HEK293 (cell line): Measurements from ENCODE around the gene SYNJ2BP.

Source experiments
- CTCF ChIA-PET: fragments of 350-600 bp; formaldehyde crosslinking; extraction: SDS; loops from one replicate; lab custom pipeline; 2021; ENCODE audit warnings: antibody characterized with exemption; lab: Yijun Ruan, JAX
- POLR2A ChIA-PET: fragments of 300-600 bp; formaldehyde crosslinking; extraction: SDS; loops from one replicate; lab custom pipeline; 2020; ENCODE audit warnings: antibody characterized with exemption, inconsistent platforms; lab: Yijun Ruan, JAX
- H3K27ac ChIP-seq: fragments of 200-500 bp; sonication (Bioruptor generic); 2 replicates; pipeline ENCODE4 v1.5.1; 2014; ENCODE audit warnings: low read depth, low read length, control low read depth, inconsistent platforms; ENCODE audit errors: extremely low read depth
- H3K36me3 ChIP-seq, 2 experiments: fragments of 200-500 bp in 1 of 2; sonication (Bioruptor generic) in 1 of 2; 1 replicate in 1 of 2; 2 replicates in 1 of 2; pipeline ENCODE4 v1.5.1; 2014 to 2017; ENCODE audit warnings: inconsistent platforms in 2 of 2, low read length in 2 of 2; ENCODE audit not compliant: control insufficient read depth in 2 of 2, insufficient read depth in 1 of 2
- H3K4me1 ChIP-seq: fragments of 200-500 bp; sonication (Bioruptor generic); 2 replicates; pipeline ENCODE4 v1.5.1; 2014; ENCODE audit warnings: mild to moderate bottlenecking, low read length, inconsistent platforms; ENCODE audit not compliant: control insufficient read depth, insufficient read depth
- H3K4me3 ChIP-seq: 2 replicates; pipeline ENCODE4 v1.5.1; 2011; ENCODE audit warnings: low read depth, mild to moderate bottlenecking, control low read depth, low read length, moderate library complexity
- H3K9me3 ChIP-seq: fragments of 200-500 bp; sonication (Bioruptor generic); 2 replicates; pipeline ENCODE4 v1.5.1; 2014; ENCODE audit warnings: low read depth, low read length, inconsistent platforms; ENCODE audit not compliant: control insufficient read depth, insufficient read depth
- GLIS1 ChIP-seq: fragments of 450-650 bp; formaldehyde crosslinking; IDR thresholded peaks from 2 replicates; pipeline ENCODE4 v1.5.1; 2016; ENCODE audit warnings: missing biosample characterization, missing genetic modification characterization
- KLF7 ChIP-seq: fragments of 450-650 bp; formaldehyde crosslinking; IDR thresholded peaks from 2 replicates; pipeline ENCODE4 v1.5.1; 2016; ENCODE audit warnings: missing biosample characterization, missing genetic modification characterization, borderline replicate concordance
- KLF8 ChIP-seq: fragments of 450-650 bp; formaldehyde crosslinking; IDR thresholded peaks from 2 replicates; pipeline ENCODE4 v1.5.1; 2016; ENCODE audit warnings: missing biosample characterization, missing genetic modification characterization
- MEIS1 ChIP-seq: sonication (generic); formaldehyde crosslinking; IDR thresholded peaks from 2 replicates; pipeline ENCODE4 v1.8.1; 2022; ENCODE audit warnings: missing genetic modification reagents, mild to moderate bottlenecking, borderline replicate concordance
- SETDB1 ChIP-seq: IDR thresholded peaks from one replicate; pipeline ENCODE4 v1.6.1; 2017; ENCODE audit warnings: mild to moderate bottlenecking, low read length, moderate library complexity, mixed read lengths; ENCODE audit not compliant: insufficient read length
- TRIM28 ChIP-seq: IDR thresholded peaks from 2 replicates; pipeline ENCODE4 v1.6.1; 2011; ENCODE audit warnings: low read length, control low read depth, borderline replicate concordance
- ZBTB20 ChIP-seq: fragments of 450-650 bp; formaldehyde crosslinking; IDR thresholded peaks from 2 replicates; pipeline ENCODE4 v1.5.1; 2016; ENCODE audit warnings: missing biosample characterization, missing genetic modification characterization
- ZNF221 ChIP-seq: fragments of 450-650 bp; formaldehyde crosslinking; IDR thresholded peaks from 2 replicates; pipeline ENCODE4 v1.5.1; 2017; ENCODE audit warnings: missing biosample characterization, missing genetic modification characterization, borderline replicate concordance
- ZNF248 ChIP-seq: fragments of 450-650 bp; formaldehyde crosslinking; IDR thresholded peaks from 2 replicates; pipeline ENCODE4 v1.5.1; 2017; ENCODE audit warnings: missing biosample characterization, missing genetic modification characterization
- ZNF426 ChIP-seq: fragments of 450-650 bp; formaldehyde crosslinking; IDR thresholded peaks from 2 replicates; pipeline ENCODE4 v1.5.1; 2017; ENCODE audit warnings: missing biosample characterization, missing genetic modification characterization, mild to moderate bottlenecking, inconsistent platforms, moderate library complexity
- ZNF510 ChIP-seq: fragments of 450-650 bp; formaldehyde crosslinking; IDR thresholded peaks from 2 replicates; pipeline ENCODE4 v1.5.1; 2018; ENCODE audit warnings: mild to moderate bottlenecking, missing genetic modification characterization, missing biosample characterization; ENCODE audit not compliant: insufficient replicate concordance
- ZNF529 ChIP-seq: fragments of 450-650 bp; formaldehyde crosslinking; IDR thresholded peaks from 2 replicates; pipeline ENCODE4 v1.5.1; 2017; ENCODE audit warnings: missing genetic modification characterization, missing biosample characterization; ENCODE audit not compliant: insufficient replicate concordance
- ZNF530 ChIP-seq: fragments of 450-650 bp; formaldehyde crosslinking; IDR thresholded peaks from 2 replicates; pipeline ENCODE4 v1.5.1; 2016; ENCODE audit warnings: low read depth, missing biosample characterization, missing genetic modification characterization
- ZNF626 ChIP-seq: fragments of 450-650 bp; sonication (Bioruptor Pico); formaldehyde crosslinking; IDR thresholded peaks from 2 replicates; pipeline ENCODE4 v1.5.1; 2018; ENCODE audit warnings: missing biosample characterization, missing genetic modification characterization, inconsistent platforms
- ZNF670 ChIP-seq: fragments of 450-650 bp; formaldehyde crosslinking; IDR thresholded peaks from 2 replicates; pipeline ENCODE4 v1.5.1; 2016; ENCODE audit warnings: missing biosample characterization, missing genetic modification characterization, low read depth
- TF ChIP-seq, protein P1 (sequence below): fragments of 450-650 bp; formaldehyde crosslinking; IDR thresholded peaks from 2 replicates; pipeline ENCODE4 v1.5.1; 2016; ENCODE audit warnings: missing biosample characterization, missing genetic modification characterization

Gene SYNJ2BP

DNA sequence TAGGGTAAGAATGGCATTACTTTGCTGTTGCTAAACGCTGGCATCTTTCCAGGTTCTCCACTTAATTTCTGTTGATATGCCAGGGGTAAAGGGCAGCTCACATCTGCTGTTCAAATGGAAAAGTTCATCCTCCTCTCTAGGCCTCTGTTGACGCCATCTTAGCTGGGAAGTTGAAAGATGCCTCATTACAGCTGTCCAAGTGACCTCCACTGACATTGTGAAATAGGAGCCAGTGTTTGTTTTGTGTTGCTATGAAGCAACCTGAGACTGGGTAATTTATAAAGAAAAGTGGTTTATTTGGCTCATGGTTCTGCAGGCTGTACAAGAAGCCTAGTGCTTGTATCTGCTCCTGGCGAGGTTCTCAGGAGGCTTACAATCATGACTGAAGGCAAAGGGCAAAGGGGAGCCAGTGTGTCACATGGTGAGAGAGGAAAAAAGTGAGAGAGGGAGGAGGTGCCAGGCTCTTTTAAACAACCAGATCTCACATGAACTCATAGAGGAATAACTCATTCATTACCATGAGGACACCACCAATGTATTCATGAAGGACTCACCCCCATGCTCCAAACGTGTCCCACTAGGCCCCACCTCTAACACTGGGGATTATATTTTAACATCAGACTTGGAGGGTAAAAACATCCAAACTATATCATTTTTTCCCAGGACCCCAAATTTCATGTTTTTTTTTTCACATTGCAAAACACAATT is 31.9 kb upstream of the SYNJ2BP start:
- ChIA-PET CTCF (no interaction called here), POLR2A (no interaction called here)
- Histone ChIP-seq H3K4me3 (no peak overlapping the region), H3K36me3 (no peaks in the 10 kb centered on the region), H3K4me1 (no peaks in the 10 kb centered on the region), H3K9me3 (no peaks in the 10 kb centered on the region)
- TF ChIP-seq SETDB1 (peak; percentile 24), KLF8 (tag by site-specific recombination) (no peak)
- TF ChIP-seq, all 188 proteins: peak for 1
- H3K27ac ChIP-seq: no peak overlapping the region

- no peak overlapping the region for H3K27ac ChIP-seq
- no peaks in the 10 kb centered on the region for H3K9me3 ChIP-seq
- no peaks in the 10 kb centered on the region for H3K36me3 ChIP-seq
- no peak overlapping the region for H3K4me3 ChIP-seq
- CTCF ChIA-PET: no interaction called here
- POLR2A ChIA-PET: no interaction called here
- no peaks in the 10 kb centered on the region for H3K4me1 ChIP-seq
- TF ChIP-seq ZNF248 (no peak), ZBTB20 (tag by site-specific recombination) (no peak), ZNF221 (tag by site-specific recombination) (no peak), ZNF626 (tag by site-specific recombination) (peak; percentile 45; the same call in 1 of the 2 replicates), ZNF530 (tag by site-specific recombination) (no peak), ZNF426 (tag by site-specific recombination) (no peak), TRIM28 (peak; percentile 62; the same call in 1 of the 2 replicates), ZNF670 (tag by site-specific recombination) (no peak), GLIS1 (no peak), ZNF529 (tag by site-specific recombination) (no peak), SETDB1 (peak; percentile 91), KLF7 (tag by site-specific recombination) (no peak), MEIS1 (CRISPR knock-in tag) (no peak), ZNF510 (tag by site-specific recombination) (no peak)
- TF ChIP-seq, protein P1, sequence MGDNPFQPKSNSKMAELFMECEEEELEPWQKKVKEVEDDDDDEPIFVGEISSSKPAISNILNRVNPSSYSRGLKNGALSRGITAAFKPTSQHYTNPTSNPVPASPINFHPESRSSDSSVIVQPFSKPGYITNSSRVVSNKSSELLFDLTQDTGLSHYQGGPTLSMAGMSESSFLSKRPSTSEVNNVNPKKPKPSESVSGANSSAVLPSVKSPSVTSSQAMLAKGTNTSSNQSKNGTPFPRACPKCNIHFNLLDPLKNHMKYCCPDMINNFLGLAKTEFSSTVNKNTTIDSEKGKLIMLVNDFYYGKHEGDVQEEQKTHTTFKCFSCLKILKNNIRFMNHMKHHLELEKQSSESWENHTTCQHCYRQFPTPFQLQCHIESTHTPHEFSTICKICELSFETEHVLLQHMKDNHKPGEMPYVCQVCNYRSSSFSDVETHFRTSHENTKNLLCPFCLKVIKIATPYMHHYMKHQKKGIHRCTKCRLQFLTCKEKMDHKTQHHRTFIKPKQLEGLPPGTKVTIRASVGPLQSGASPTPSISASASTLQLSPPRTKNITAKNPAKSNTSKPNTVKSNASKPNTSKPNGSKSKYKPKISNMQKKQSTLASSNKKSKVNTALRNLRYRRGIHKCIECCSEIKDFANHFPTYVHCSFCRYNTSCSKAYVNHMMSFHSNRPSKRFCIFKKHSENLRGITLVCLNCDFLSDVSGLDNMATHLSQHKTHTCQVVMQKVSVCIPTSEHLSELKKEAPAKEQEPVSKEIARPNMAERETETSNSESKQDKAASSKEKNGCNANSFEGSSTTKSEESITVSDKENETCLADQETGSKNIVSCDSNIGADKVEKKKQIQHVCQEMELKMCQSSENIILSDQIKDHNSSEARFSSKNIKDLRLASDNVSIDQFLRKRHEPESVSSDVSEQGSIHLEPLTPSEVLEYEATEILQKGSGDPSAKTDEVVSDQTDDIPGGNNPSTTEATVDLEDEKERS (tag by site-specific recombination): peak; percentile 64; the same call in 1 of the 2 replicates
These were observed 25.9 kb upstream of the SYNJ2BP start for GRCh38 chr14:70442750-70443149.

DNA sequence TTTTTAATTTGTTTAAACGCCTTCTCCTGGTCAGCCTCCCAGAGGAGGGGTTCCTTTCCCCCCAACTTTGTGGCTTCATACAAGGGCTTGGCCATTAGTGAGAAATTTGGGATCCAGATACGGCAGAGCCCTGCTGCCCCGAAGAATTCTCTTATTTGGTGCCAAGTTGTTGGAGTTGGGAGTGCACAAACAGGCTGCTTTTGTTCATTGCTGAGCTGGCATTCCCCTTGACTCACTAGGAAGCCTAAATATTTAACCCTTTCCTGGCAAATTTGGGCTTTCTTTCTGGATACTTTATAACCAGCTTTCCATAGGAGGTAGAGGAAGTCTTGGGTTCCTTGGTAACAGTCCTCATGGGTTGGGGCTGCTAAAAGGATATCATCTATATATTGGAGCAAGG is 24.8 kb upstream of the SYNJ2BP start:
- H3K9me3 ChIP-seq: no peaks in the 10 kb centered on the region
- ChIA-PET POLR2A (no interaction called here), CTCF (no interaction called here)

More for the DNA sequence above, 24.8 kb upstream of the SYNJ2BP start:
- no peak overlapping the region for H3K4me3 ChIP-seq
- no peaks in the 10 kb centered on the region for H3K36me3 ChIP-seq
- no peaks in the 10 kb centered on the region for H3K4me1 ChIP-seq
- H3K27ac ChIP-seq: no peak overlapping the region
- no peak for TF ChIP-seq SETDB1
